SK-N-SH (cell line): Measurements from ENCODE around the gene DIPK1A. TPM values are rescaled to one million over a fixed set of nuclear protein-coding genes. Genes with fewer than 3 reads are reported as not detected.
A peak's percentile ranks its signal among the peaks of the same experiment; 100 is the strongest.

Experiments
- CTCF ChIA-PET: fragments of 300-600, 350-600 bp; formaldehyde crosslinking; extraction: SDS; loops from one replicate; lab custom pipeline; 2021; lab: Yijun Ruan, JAX
- POLR2A ChIA-PET: fragments of 350-600 bp; sonication (Branson Sonifier 250); formaldehyde crosslinking; extraction: SDS; loops from one replicate; lab custom pipeline; 2020; ENCODE audit warnings: antibody characterized with exemption, inconsistent platforms; lab: Yijun Ruan, JAX
- DNase-seq: peaks from one replicate; pipeline ENCODE4 v3.0.0; 2012
- H2AFZ ChIP-seq: fragments of 200-600 bp; sonication (generic); 2 replicates; pipeline ENCODE4 v1.8.1; 2016; ENCODE audit warnings: antibody characterized with exemption, mild to moderate bottlenecking, low read depth
- H3F3A ChIP-seq: fragments of 200-600 bp; sonication (generic); replicated peaks from 2 replicates; pipeline ENCODE3; 2016; ENCODE audit warnings: antibody characterized with exemption, mild to moderate bottlenecking; ENCODE audit not compliant: insufficient read depth
- H3K27ac ChIP-seq, 2 experiments: fragments of 200-500 bp in 1 of 2; fragments of 200-600 bp in 1 of 2; sonication (Bioruptor generic) in 1 of 2; sonication (generic), shearing (Covaris generic) in 1 of 2; 2 replicates each; pipeline versions ENCODE4 v1.5.1 to v1.6.1; 2014 to 2016; ENCODE audit warnings: low read depth in 2 of 2, inconsistent platforms in 1 of 2, low read length in 1 of 2, mild to moderate bottlenecking in 1 of 2, mixed read lengths in 1 of 2
- H3K27me3 ChIP-seq: fragments of 200-600 bp; sonication (generic), shearing (Covaris generic); 2 replicates; pipeline ENCODE4 v1.6.1; 2016; ENCODE audit warnings: mixed run types; ENCODE audit not compliant: insufficient read depth
- H3K36me3 ChIP-seq, 2 experiments: fragments of 200-500 bp in 1 of 2; fragments of 200-600 bp in 1 of 2; sonication (Bioruptor generic) in 1 of 2; sonication (generic) in 1 of 2; replicated peaks in 1 of 2; 2 replicates each; pipeline versions ENCODE3 to v1.5.1; 2014 to 2016; ENCODE audit warnings: low read length in 1 of 2, mild to moderate bottlenecking in 1 of 2; ENCODE audit not compliant: insufficient read depth in 2 of 2, control insufficient read depth in 1 of 2
- H3K4me1 ChIP-seq, 2 experiments: fragments of 200-500 bp in 1 of 2; fragments of 200-600 bp in 1 of 2; sonication (Bioruptor generic) in 1 of 2; sonication (generic), shearing (Covaris generic) in 1 of 2; 2 replicates each; pipeline versions ENCODE4 v1.5.1 to v1.6.1; 2014 to 2016; ENCODE audit warnings: low read depth in 1 of 2, low read length in 1 of 2, mixed run types in 1 of 2; ENCODE audit not compliant: insufficient read depth in 2 of 2, control insufficient read depth in 1 of 2
- H3K4me2 ChIP-seq: fragments of 200-600 bp; sonication (generic), shearing (Covaris generic); 2 replicates; pipeline ENCODE4 v1.6.1; 2017; ENCODE audit warnings: mixed run types
- H3K4me3 ChIP-seq, 2 experiments: fragments of 200-500 bp in 1 of 2; fragments of 200-600 bp in 1 of 2; sonication (Bioruptor generic) in 1 of 2; sonication (generic), shearing (Covaris generic) in 1 of 2; 2 replicates each; pipeline versions ENCODE4 v1.5.1 to v1.8.1; 2014 to 2016; ENCODE audit warnings: low read depth in 2 of 2, inconsistent platforms in 1 of 2, low read length in 1 of 2, mild to moderate bottlenecking in 1 of 2, mixed read lengths in 1 of 2, moderate library complexity in 1 of 2
- H3K79me2 ChIP-seq: fragments of 200-600 bp; sonication (generic); 2 replicates; pipeline ENCODE4 v1.8.1; 2017; ENCODE audit warnings: mild to moderate bottlenecking; ENCODE audit not compliant: insufficient read depth
- H3K9ac ChIP-seq: fragments of 200-600 bp; sonication (generic); 2 replicates; pipeline ENCODE4 v1.6.1; 2017; ENCODE audit warnings: mixed run types
- H3K9me2 ChIP-seq: fragments of 200-600 bp; sonication (generic); 2 replicates; pipeline ENCODE4 v1.6.1; 2017; ENCODE audit warnings: mixed run types
- H3K9me3 ChIP-seq: fragments of 200-600 bp; sonication (generic); 2 replicates; pipeline ENCODE4 v1.6.1; 2017; ENCODE audit warnings: mixed run types, mild to moderate bottlenecking, moderate library complexity
- H4K20me1 ChIP-seq: fragments of 200-600 bp; sonication (generic); 2 replicates; pipeline ENCODE4 v1.6.1; 2017; ENCODE audit warnings: mild to moderate bottlenecking, mixed run types; ENCODE audit not compliant: insufficient read depth
- ELF1 ChIP-seq: IDR thresholded peaks from 2 replicates; pipeline ENCODE4 v1.4.0; 2012
- EP300 ChIP-seq, 2 experiments: IDR thresholded peaks; 2 replicates each; pipeline versions ENCODE4 v1.4.0 to v1.6.1; 2012; ENCODE audit warnings: borderline replicate concordance in 1 of 2, low read depth in 1 of 2, low read length in 1 of 2
- EZH2phosphoT487 ChIP-seq: fragments of 200-600 bp; sonication (generic); IDR thresholded peaks from 2 replicates; pipeline ENCODE4 v1.6.1; 2017; ENCODE audit warnings: low read depth, mixed run types, mild to moderate bottlenecking, antibody characterized with exemption, moderate library complexity, borderline replicate concordance
- FOSL2 ChIP-seq: IDR thresholded peaks from 2 replicates; pipeline ENCODE4 v1.4.0; 2012; ENCODE audit warnings: low read depth, mild to moderate bottlenecking, moderate library complexity, borderline replicate concordance
- FOXJ3 ChIP-seq: sonication (generic); formaldehyde crosslinking; IDR thresholded peaks from 2 replicates; pipeline ENCODE4 v1.5.1; 2020; ENCODE audit warnings: mild to moderate bottlenecking, missing genetic modification reagents
- FOXM1 ChIP-seq: IDR thresholded peaks from 2 replicates; pipeline ENCODE4 v1.4.0; 2012; ENCODE audit warnings: low read depth, mild to moderate bottlenecking
- MAX ChIP-seq: IDR thresholded peaks from 2 replicates; pipeline ENCODE4 v1.4.0; 2012; ENCODE audit warnings: low read depth
- MXI1 ChIP-seq: IDR thresholded peaks from 2 replicates; pipeline ENCODE4 v1.6.1; 2012; ENCODE audit warnings: mild to moderate bottlenecking, low read depth, low read length, improper control_type of control experiment
- NRF1 ChIP-seq: IDR thresholded peaks from 2 replicates; pipeline ENCODE4 v1.6.1; 2012; ENCODE audit warnings: low read depth, mild to moderate bottlenecking, low read length
- RCOR1 ChIP-seq: fragments of 150-350 bp; IDR thresholded peaks from 2 replicates; pipeline ENCODE4 v1.6.1; 2017; ENCODE audit warnings: antibody characterized with exemption, low read length
- RFX5 ChIP-seq: IDR thresholded peaks from 2 replicates; pipeline ENCODE4 v1.6.1; 2012; ENCODE audit warnings: mild to moderate bottlenecking, improper control_type of control experiment, low read length
- TAF1 ChIP-seq: IDR thresholded peaks from 2 replicates; pipeline ENCODE4 v1.6.1; 2012; ENCODE audit warnings: low read depth, mild to moderate bottlenecking, low read length, moderate library complexity, borderline replicate concordance
- TCF12 ChIP-seq: IDR thresholded peaks from 2 replicates; pipeline ENCODE4 v1.4.0; 2012
- USF1 ChIP-seq: IDR thresholded peaks from 2 replicates; pipeline ENCODE4 v1.4.0; 2012; ENCODE audit warnings: low read depth, borderline replicate concordance
- YY1 ChIP-seq: IDR thresholded peaks from 2 replicates; pipeline ENCODE4 v1.4.0; 2012; ENCODE audit warnings: low read depth, mild to moderate bottlenecking
- WGBS: methylation state at CpG from one replicate; pipeline ENCODE4 v1.1.6; 2017; ENCODE audit warnings: low lambda C conversion rate; 5-methylcytosine and 5-hydroxymethylcytosine counted together
- polyA plus RNA-seq, 3 experiments: library from polyadenylated mRNA; depleted of rRNA; stranded (reverse); fragments of >200 nt; gene quantifications; 2 replicates each; pipeline ENCODE4 v1.2.3, GENCODE V29; 2012
- TF ChIP-seq, protein P1 (sequence below): IDR thresholded peaks from 2 replicates; pipeline ENCODE4 v1.6.1; 2012; ENCODE audit warnings: mild to moderate bottlenecking, low read depth, low read length, moderate library complexity
- TF ChIP-seq, protein P2 (sequence below): fragments of 200-600 bp; sonication (generic); IDR thresholded peaks from 2 replicates; pipeline ENCODE4 v1.6.1; 2017; ENCODE audit warnings: antibody characterized with exemption, mild to moderate bottlenecking, moderate library complexity
- TF ChIP-seq, protein P3 (sequence below): fragments of 150-350 bp; IDR thresholded peaks from 2 replicates; pipeline ENCODE4 v1.6.1; 2016; ENCODE audit warnings: mild to moderate bottlenecking, low read depth, low read length

The DIPK1A gene
- polyA plus RNA-seq, 1 of the 3 experiments (the other 2 are of a cell fraction) = 3.4 TPM

GRCh38 chr1:92837062-92837461 is 124.2 kb downstream of the DIPK1A start:
- no peak overlapping the region for H3K4me2 ChIP-seq
- DNase-seq = no peak
- ChIA-PET POLR2A (no interaction called here), CTCF (interaction anchor here (1.1 to 3.7 kb wide), 4 partner anchors 19 to 157 kb away, joined by 5 to 10 read pairs (median 7); no protein-coding TSS in a partner anchor)
- H3K27ac ChIP-seq = peak overlapping the region in 1 of 2 experiments; percentile 1; a peak in 1 of 4 replicates
- H3K27me3 ChIP-seq = no peaks in the 10 kb centered on the region
- H2AFZ ChIP-seq = no peak overlapping the region
- TF ChIP-seq MAX = no peak
- no peak for TF ChIP-seq FOXM1
- no peak for TF ChIP-seq EZH2phosphoT487
- TF ChIP-seq NRF1 = no peak
- TF ChIP-seq FOXJ3 (CRISPR knock-in tag) = no peak
- TF ChIP-seq RCOR1 = no peak
- TF ChIP-seq YY1 = no peak
- no peak for TF ChIP-seq ELF1
- no peak for TF ChIP-seq MXI1
- no peak for TF ChIP-seq RFX5
- TF ChIP-seq, protein P1, sequence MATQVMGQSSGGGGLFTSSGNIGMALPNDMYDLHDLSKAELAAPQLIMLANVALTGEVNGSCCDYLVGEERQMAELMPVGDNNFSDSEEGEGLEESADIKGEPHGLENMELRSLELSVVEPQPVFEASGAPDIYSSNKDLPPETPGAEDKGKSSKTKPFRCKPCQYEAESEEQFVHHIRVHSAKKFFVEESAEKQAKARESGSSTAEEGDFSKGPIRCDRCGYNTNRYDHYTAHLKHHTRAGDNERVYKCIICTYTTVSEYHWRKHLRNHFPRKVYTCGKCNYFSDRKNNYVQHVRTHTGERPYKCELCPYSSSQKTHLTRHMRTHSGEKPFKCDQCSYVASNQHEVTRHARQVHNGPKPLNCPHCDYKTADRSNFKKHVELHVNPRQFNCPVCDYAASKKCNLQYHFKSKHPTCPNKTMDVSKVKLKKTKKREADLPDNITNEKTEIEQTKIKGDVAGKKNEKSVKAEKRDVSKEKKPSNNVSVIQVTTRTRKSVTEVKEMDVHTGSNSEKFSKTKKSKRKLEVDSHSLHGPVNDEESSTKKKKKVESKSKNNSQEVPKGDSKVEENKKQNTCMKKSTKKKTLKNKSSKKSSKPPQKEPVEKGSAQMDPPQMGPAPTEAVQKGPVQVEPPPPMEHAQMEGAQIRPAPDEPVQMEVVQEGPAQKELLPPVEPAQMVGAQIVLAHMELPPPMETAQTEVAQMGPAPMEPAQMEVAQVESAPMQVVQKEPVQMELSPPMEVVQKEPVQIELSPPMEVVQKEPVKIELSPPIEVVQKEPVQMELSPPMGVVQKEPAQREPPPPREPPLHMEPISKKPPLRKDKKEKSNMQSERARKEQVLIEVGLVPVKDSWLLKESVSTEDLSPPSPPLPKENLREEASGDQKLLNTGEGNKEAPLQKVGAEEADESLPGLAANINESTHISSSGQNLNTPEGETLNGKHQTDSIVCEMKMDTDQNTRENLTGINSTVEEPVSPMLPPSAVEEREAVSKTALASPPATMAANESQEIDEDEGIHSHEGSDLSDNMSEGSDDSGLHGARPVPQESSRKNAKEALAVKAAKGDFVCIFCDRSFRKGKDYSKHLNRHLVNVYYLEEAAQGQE = no peak
- TF ChIP-seq, protein P2, sequence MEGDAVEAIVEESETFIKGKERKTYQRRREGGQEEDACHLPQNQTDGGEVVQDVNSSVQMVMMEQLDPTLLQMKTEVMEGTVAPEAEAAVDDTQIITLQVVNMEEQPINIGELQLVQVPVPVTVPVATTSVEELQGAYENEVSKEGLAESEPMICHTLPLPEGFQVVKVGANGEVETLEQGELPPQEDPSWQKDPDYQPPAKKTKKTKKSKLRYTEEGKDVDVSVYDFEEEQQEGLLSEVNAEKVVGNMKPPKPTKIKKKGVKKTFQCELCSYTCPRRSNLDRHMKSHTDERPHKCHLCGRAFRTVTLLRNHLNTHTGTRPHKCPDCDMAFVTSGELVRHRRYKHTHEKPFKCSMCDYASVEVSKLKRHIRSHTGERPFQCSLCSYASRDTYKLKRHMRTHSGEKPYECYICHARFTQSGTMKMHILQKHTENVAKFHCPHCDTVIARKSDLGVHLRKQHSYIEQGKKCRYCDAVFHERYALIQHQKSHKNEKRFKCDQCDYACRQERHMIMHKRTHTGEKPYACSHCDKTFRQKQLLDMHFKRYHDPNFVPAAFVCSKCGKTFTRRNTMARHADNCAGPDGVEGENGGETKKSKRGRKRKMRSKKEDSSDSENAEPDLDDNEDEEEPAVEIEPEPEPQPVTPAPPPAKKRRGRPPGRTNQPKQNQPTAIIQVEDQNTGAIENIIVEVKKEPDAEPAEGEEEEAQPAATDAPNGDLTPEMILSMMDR = no peak
- TF ChIP-seq TAF1 = no peak
- TF ChIP-seq, protein P3, sequence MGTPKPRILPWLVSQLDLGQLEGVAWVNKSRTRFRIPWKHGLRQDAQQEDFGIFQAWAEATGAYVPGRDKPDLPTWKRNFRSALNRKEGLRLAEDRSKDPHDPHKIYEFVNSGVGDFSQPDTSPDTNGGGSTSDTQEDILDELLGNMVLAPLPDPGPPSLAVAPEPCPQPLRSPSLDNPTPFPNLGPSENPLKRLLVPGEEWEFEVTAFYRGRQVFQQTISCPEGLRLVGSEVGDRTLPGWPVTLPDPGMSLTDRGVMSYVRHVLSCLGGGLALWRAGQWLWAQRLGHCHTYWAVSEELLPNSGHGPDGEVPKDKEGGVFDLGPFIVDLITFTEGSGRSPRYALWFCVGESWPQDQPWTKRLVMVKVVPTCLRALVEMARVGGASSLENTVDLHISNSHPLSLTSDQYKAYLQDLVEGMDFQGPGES = no peak
- TF ChIP-seq TCF12 = no peak
- no peak for TF ChIP-seq EP300 (IDR thresholded peaks at IDR 0.05; ENCODE audit: borderline replicate concordance in 1 of 2, low read depth in 1 of 2, low read length in 1 of 2)
- no peak for TF ChIP-seq USF1
- no peak for TF ChIP-seq FOSL2
- H3K9ac ChIP-seq = no peak overlapping the region
- 97% methylated on average over 2 of the region's 2 CpGs for WGBS
- H3K9me2 ChIP-seq = no peaks in the 10 kb centered on the region
- H3K9me3 ChIP-seq = no peaks in the 10 kb centered on the region
- no peak overlapping the region for H3K4me3 ChIP-seq
- peaks cover 86% of the 10 kb centered on the region for H3K79me2 ChIP-seq
- peaks cover 18 to 39% of the 10 kb centered on the region in 2 experiments; a peak in 3 of 4 replicates for H3K4me1 ChIP-seq
- peaks cover 89% of the 10 kb centered on the region for H4K20me1 ChIP-seq
- H3K36me3 ChIP-seq = peaks cover 88 to 95% of the 10 kb centered on the region in 2 experiments
- peaks cover 65% of the 10 kb centered on the region for H3F3A ChIP-seq
